Motor neuron (in vitro differentiated cells): ENCODE data around the gene PRSS12. TPM values are rescaled to one million over a fixed set of nuclear protein-coding genes. Genes with fewer than 3 reads are reported as not detected.
A peak's percentile ranks its signal among the peaks of the same experiment; 100 is the strongest.
"Not testable (repeated sequence)": the region's sequence is repeated elsewhere in the genome, so short reads cannot be mapped to it uniquely, and the experiment has no call there.

ENCODE experiments used
- ATAC-seq, 8 experiments: fragments of 200-7000 bp; cut with Tn5 transposase; replicated peaks in 6 of 8; 2 replicates each; pipeline ENCODE4 v1.8.0; 2021; ENCODE audit warnings: mild to moderate bottlenecking in 8 of 8, moderate library complexity in 8 of 8
- H3K27ac ChIP-seq, 2 donors: fragments of 250-450 bp; sonication (Bioruptor Pico); 2 replicates each; pipeline ENCODE4 v1.9.0; 2021; ENCODE audit warnings: antibody characterized with exemption in 2 of 2, mild to moderate bottlenecking in 2 of 2, moderate library complexity in 1 of 2
- H3K4me1 ChIP-seq, 2 donors: fragments of 250-450 bp; sonication (Bioruptor Pico); replicated peaks in 1 of 2; 2 replicates each; pipeline ENCODE4 v1.6.1; 2021; ENCODE audit warnings: antibody characterized with exemption in 2 of 2, mild to moderate bottlenecking in 2 of 2, moderate library complexity in 1 of 2
- H3K4me3 ChIP-seq, 5 donors: fragments of 250-450 bp; sonication (Bioruptor Pico); 2 replicates each; pipeline ENCODE4 v1.9.0; 2021; ENCODE audit warnings: antibody characterized with exemption in 5 of 5, mild to moderate bottlenecking in 5 of 5, moderate library complexity in 4 of 5
- WGBS, 10 experiments: fragments of 450-650 bp; shearing (Covaris generic); methylation state at CpG; one replicate each; pipeline ENCODE4 v1.0.0; 2022; 5-methylcytosine and 5-hydroxymethylcytosine counted together
- in situ Hi-C, 9 experiments: fragments of 400-800 bp; cut with MboI; loops; one replicate each; pipeline ENCODE4 v1.15.0; 2021; ENCODE audit warnings: low sequenced_read_pairs in 9 of 9, low pct_unique_long_range_greater_than_20kb in 2 of 9; ENCODE audit not compliant: unreplicated experiment in 9 of 9
- total RNA-seq, 8 experiments: library from RNA; unstranded; fragments of 300-600 nt; gene quantifications; 2 replicates each; pipeline versions ENCODE4 v1.2.3 to v1.2.4, GENCODE V29; 2022

PRSS12 gene
- total RNA-seq = 1,000 to 10,000 TPM in 1 of 8 experiments, 100 to 1,000 TPM in 2, 1 to 10 TPM in 5; 1.9 to 1,684 (median 6.1) TPM

GRCh38 chr4:118352843-118353533, at the start of gene PRSS12:
Gene PRSS12 (minus strand): TSS chr4:118353003. CDS start chr4:118352720, 283 bp downstream.
- Histone ChIP-seq H3K27ac (no peak within 1 kb of the TSS), H3K4me3 (peak within 1 kb of the TSS; percentile 44 to 55 (median 48)), H3K4me1 (no peaks in the 10 kb centered on the region)
- peak; percentile 64 to 95 (median 90) for ATAC-seq
- 0 to 30% (median 19%) methylated on average over 1 to 25 of the region's 59 CpGs for WGBS, 10 experiments
- in situ Hi-C loops = no loop called here

GRCh38 chr4:118400356-118400755, 47.6 kb upstream of the PRSS12 start:
- peak in 7 of 8 experiments; percentile 35 to 88 (median 54) for ATAC-seq
- Histone ChIP-seq H3K27ac (no peak overlapping the region), H3K4me1 (peaks cover 0 to 12% of the 10 kb centered on the region in 2 donors), H3K4me3 (no peak overlapping the region)
- WGBS, 10 experiments = 0 to 100% (median 62%) methylated on average over 1 to 3 of the region's 3 CpGs
- in situ Hi-C loops = no loop called here

- peaks cover 0 to 16% of the 10 kb centered on the region in 2 donors for H3K4me1 ChIP-seq
- in situ Hi-C loops, H3K27ac ChIP-seq, H3K4me3 ChIP-seq: not testable (repeated sequence)
- 0 to 52% (median 9%) methylated on average over 1 to 4 of the region's 4 CpGs; no CpG with 5 or more reads in 2 of the 10 experiments for WGBS, 10 experiments
- ATAC-seq = peak in 6 of 8 experiments; percentile 33 to 93 (median 72)
Observed at GRCh38 chr4:118399883-118400282, 47.1 kb upstream of the PRSS12 start.

- H3K4me3 ChIP-seq = no peak overlapping the region
- peaks cover 0 to 22% of the 10 kb centered on the region in 2 donors for H3K4me1 ChIP-seq
- no peak for ATAC-seq
- no peak overlapping the region for H3K27ac ChIP-seq
- 44 to 100% (median 71%) methylated on average over 2 to 5 of the region's 5 CpGs for WGBS, 10 experiments
- in situ Hi-C loops = no loop called here
Observed at GRCh38 chr4:118398226-118399090, 45.7 kb upstream of the PRSS12 start.

- H3K4me1 ChIP-seq = peaks cover 0 to 22% of the 10 kb centered on the region in 2 donors
- WGBS, 10 experiments = 60 to 100% (median 80%) methylated on average over 1 of the region's 1 CpG; no CpG with 5 or more reads in 5 of the 10 experiments
- in situ Hi-C loops = no loop called here
- no peak overlapping the region for H3K4me3 ChIP-seq
- ATAC-seq = no peak
- H3K27ac ChIP-seq = no peak overlapping the region
Observed at GRCh38 chr4:118397623-118397979, 44.8 kb upstream of the PRSS12 start.

- Histone ChIP-seq H3K4me3 (no peak overlapping the region), H3K4me1 (peaks cover 0 to 22% of the 10 kb centered on the region in 2 donors), H3K27ac (no peak overlapping the region)
- 40 to 100% (median 93%) methylated on average over 1 to 5 of the region's 5 CpGs; no CpG with 5 or more reads in 2 of the 10 experiments for WGBS, 10 experiments
- in situ Hi-C loops = no loop called here
- ATAC-seq = peak in 1 of 8 experiments; percentile 43
Observed at GRCh38 chr4:118396881-118397622, 44.2 kb upstream of the PRSS12 start.

GRCh38 chr4:118395057-118395644, 42.3 kb upstream of the PRSS12 start:
- Histone ChIP-seq H3K4me3 (no peak overlapping the region), H3K27ac (no peak overlapping the region), H3K4me1 (peaks cover 0 to 19% of the 10 kb centered on the region in 2 donors)
- in situ Hi-C loops = no loop called here
- WGBS, 10 experiments = 38 to 91% (median 62%) methylated on average over 1 to 3 of the region's 3 CpGs
- no peak for ATAC-seq

- ATAC-seq, H3K4me3 ChIP-seq, H3K27ac ChIP-seq, in situ Hi-C loops: not testable (repeated sequence)
- H3K4me1 ChIP-seq = peaks cover 0 to 16% of the 10 kb centered on the region in 2 donors
- WGBS, 10 experiments = 78 to 100% (median 89%) methylated on average over 1 to 4 of the region's 5 CpGs; no CpG with 5 or more reads in 2 of the 10 experiments
Observed at GRCh38 chr4:118392509-118392908, 39.7 kb upstream of the PRSS12 start.

- in situ Hi-C loops = no loop called here
- peak in 2 of 8 experiments; percentile 43 to 47 for ATAC-seq
- H3K27ac ChIP-seq = no peak overlapping the region
- peaks cover 0 to 8% of the 10 kb centered on the region in 2 donors for H3K4me1 ChIP-seq
- no peak overlapping the region for H3K4me3 ChIP-seq
- 0 to 97% (median 78%) methylated on average over 2 of the region's 2 CpGs for WGBS, 10 experiments
Observed at GRCh38 chr4:118390121-118390520, 37.3 kb upstream of the PRSS12 start.

GRCh38 chr4:118389721-118390120, 36.9 kb upstream of the PRSS12 start:
- H3K27ac ChIP-seq = no peak overlapping the region
- 0 to 100% (median 61%) methylated on average over 1 to 6 of the region's 6 CpGs for whole genome bisulfite sequencing, 10 experiments
- ATAC-seq = peak in 3 of 8 experiments; percentile 27 to 93 (median 86)
- peaks cover 0 to 5% of the 10 kb centered on the region in 2 donors for H3K4me1 ChIP-seq
- no peak overlapping the region for H3K4me3 ChIP-seq
- in situ Hi-C loops = no loop called here

- in situ Hi-C loops = no loop called here
- Histone ChIP-seq H3K27ac (no peak overlapping the region), H3K4me1 (no peaks in the 10 kb centered on the region), H3K4me3 (no peak overlapping the region)
- ATAC-seq = no peak
- 14 to 94% (median 81%) methylated on average over 1 to 6 of the region's 6 CpGs for WGBS, 10 experiments
Observed at GRCh38 chr4:118388606-118389005, 35.8 kb upstream of the PRSS12 start.

GRCh38 chr4:118381902-118382301, 29.1 kb upstream of the PRSS12 start:
- 54 to 100% (median 82%) methylated on average over 1 to 3 of the region's 3 CpGs; no CpG with 5 or more reads in 1 of the 10 experiments for WGBS, 10 experiments
- Histone ChIP-seq H3K27ac (no peak overlapping the region), H3K4me1 (no peaks in the 10 kb centered on the region), H3K4me3 (no peak overlapping the region)
- in situ Hi-C loops = no loop called here
- no peak for ATAC-seq
